ENCODE data around the gene MPST.

DNA sequence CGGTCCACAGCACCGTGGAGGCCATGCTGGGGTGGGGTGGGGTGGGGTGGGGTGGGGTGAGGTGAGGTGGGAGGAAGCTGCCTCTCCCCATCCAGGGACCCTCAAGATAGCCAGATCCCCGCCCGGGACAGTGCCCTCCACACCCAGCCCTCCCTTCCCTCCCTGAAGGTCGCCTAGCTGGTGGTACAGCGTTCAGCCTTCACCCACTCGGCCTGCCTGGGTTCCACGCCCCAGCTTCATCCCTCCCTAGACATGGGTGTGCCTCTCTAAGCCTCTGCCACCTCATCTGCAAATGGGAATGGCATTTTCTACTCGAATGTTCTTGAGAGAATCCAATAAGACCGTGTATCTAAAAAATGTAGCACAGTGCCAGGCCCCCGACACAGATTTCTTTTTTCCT, 49.8 kb downstream of the MPST start:
- TF ChIP-seq, protein P1, sequence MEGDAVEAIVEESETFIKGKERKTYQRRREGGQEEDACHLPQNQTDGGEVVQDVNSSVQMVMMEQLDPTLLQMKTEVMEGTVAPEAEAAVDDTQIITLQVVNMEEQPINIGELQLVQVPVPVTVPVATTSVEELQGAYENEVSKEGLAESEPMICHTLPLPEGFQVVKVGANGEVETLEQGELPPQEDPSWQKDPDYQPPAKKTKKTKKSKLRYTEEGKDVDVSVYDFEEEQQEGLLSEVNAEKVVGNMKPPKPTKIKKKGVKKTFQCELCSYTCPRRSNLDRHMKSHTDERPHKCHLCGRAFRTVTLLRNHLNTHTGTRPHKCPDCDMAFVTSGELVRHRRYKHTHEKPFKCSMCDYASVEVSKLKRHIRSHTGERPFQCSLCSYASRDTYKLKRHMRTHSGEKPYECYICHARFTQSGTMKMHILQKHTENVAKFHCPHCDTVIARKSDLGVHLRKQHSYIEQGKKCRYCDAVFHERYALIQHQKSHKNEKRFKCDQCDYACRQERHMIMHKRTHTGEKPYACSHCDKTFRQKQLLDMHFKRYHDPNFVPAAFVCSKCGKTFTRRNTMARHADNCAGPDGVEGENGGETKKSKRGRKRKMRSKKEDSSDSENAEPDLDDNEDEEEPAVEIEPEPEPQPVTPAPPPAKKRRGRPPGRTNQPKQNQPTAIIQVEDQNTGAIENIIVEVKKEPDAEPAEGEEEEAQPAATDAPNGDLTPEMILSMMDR (conservative IDR thresholded peaks at IDR 0.05; ENCODE audit: low read length): no peak
- no peak for TF ChIP-seq EZH2phosphoT487 (IDR thresholded peaks at IDR 0.05; ENCODE audit: borderline replicate concordance, low read depth, low read length)
